Thyroid gland (tissue), 4 donors: ENCODE measurements around the gene RNF213. TPM values are rescaled to one million over a fixed set of nuclear protein-coding genes. Genes with fewer than 3 reads are reported as not detected.
A peak's percentile ranks its signal among the peaks of the same experiment; 100 is the strongest.

Experiments
- DNase-seq, 2 donors: peaks; one replicate each; pipeline ENCODE4 v3.0.0-alpha.2; 2019
- H3K27ac ChIP-seq, 3 donors: fragments of 200-600 bp; sonication (generic); 1 replicate in 2 of 3; 2 replicates in 1 of 3; pipeline ENCODE4 v1.5.1; 2016 to 2019; ENCODE audit warnings: mild to moderate bottlenecking in 1 of 3, moderate library complexity in 1 of 3
- H3K27me3 ChIP-seq: fragments of 200-600 bp; sonication (generic); one replicate; pipeline ENCODE4 v1.5.1; 2019
- H3K36me3 ChIP-seq, 2 donors: fragments of 200-600 bp; sonication (generic); one replicate each; pipeline ENCODE4 v1.5.1; 2016 to 2019
- H3K4me1 ChIP-seq, 2 donors: fragments of 200-600 bp; sonication (generic); one replicate each; pipeline ENCODE4 v1.5.1; 2017 to 2019
- H3K4me3 ChIP-seq, 3 donors: fragments of 200-600 bp; sonication (generic); replicated peaks in 1 of 3; 1 replicate in 2 of 3; 2 replicates in 1 of 3; pipeline ENCODE4 v1.5.1; 2016; ENCODE audit warnings: mild to moderate bottlenecking in 1 of 3
- H3K9me3 ChIP-seq: fragments of 200-600 bp; sonication (generic); one replicate; pipeline ENCODE4 v1.5.1; 2017
- CTCF ChIP-seq, 6 experiments: fragments of 200-600 bp in 3 of 6; fragments of 450-650 bp in 3 of 6; sonication (generic) in 3 of 6; IDR thresholded peaks; one replicate each; pipeline ENCODE4 v1.5.1; 2016 to 2019; ENCODE audit warnings: antibody characterized with exemption in 6 of 6, mild to moderate bottlenecking in 2 of 6, inconsistent platforms in 1 of 6, moderate library complexity in 1 of 6
- POLR2A ChIP-seq, 2 donors: fragments of 450-650 bp; IDR thresholded peaks; one replicate each; pipeline ENCODE4 v1.6.1; 2017; ENCODE audit warnings: antibody characterized with exemption in 2 of 2, mild to moderate bottlenecking in 2 of 2, moderate library complexity in 1 of 2
- WGBS, 2 donors: methylation state at CpG; one replicate each; pipeline ENCODE4 v1.1.5; 2017; 5-methylcytosine and 5-hydroxymethylcytosine counted together
- intact Hi-C: fragments of 100-400 bp; cut with DNase I; formaldehyde crosslinking; loops from one replicate; pipeline ENCODE4 v1.15.1; 2023
- total RNA-seq, 4 donors: library from RNA; depleted of rRNA; stranded (reverse); fragments of >200 nt; gene quantifications; one replicate each; pipeline ENCODE4 v1.2.3, GENCODE V29; 2016

Gene RNF213
- total RNA-seq, 4 donors from 2014 or later = 107 to 245 (median 187) TPM

GRCh38 chr17:80441133-80441578, 180.5 kb downstream of the RNF213 start:
- WGBS, 2 donors = 30 to 31% methylated on average over 12 to 14 of the region's 14 CpGs
- peak in 1 of 2 donors; percentile 26 for DNase-seq

GRCh38 chr17:80441598-80442322, 181.1 kb downstream of the RNF213 start:
- H3K9me3 ChIP-seq = no peaks in the 10 kb centered on the region
- no peak for DNase-seq
- H3K27me3 ChIP-seq = no peaks in the 10 kb centered on the region
- TF ChIP-seq CTCF (IDR thresholded peaks at IDR 0.05) = no peak
- TF ChIP-seq POLR2A (IDR thresholded peaks at IDR 0.05) = no peak
- 85 to 94% methylated on average over 13 of the region's 14 CpGs for WGBS, 2 donors
- H3K27ac ChIP-seq = no peak overlapping the region
- H3K36me3 ChIP-seq = no peaks in the 10 kb centered on the region
- intact Hi-C loops = no loop called here
- H3K4me1 ChIP-seq = no peaks in the 10 kb centered on the region
- H3K4me3 ChIP-seq = no peak overlapping the region

More at GRCh38 chr17:80441133-80441578, 180.5 kb downstream of the RNF213 start:
- Histone ChIP-seq H3K4me3 (no peak overlapping the region), H3K36me3 (no peaks in the 10 kb centered on the region), H3K4me1 (no peaks in the 10 kb centered on the region), H3K9me3 (no peaks in the 10 kb centered on the region), H3K27me3 (no peaks in the 10 kb centered on the region), H3K27ac (no peak overlapping the region)
- no peak for TF ChIP-seq CTCF (IDR thresholded peaks at IDR 0.05)
- TF ChIP-seq POLR2A (IDR thresholded peaks at IDR 0.05) = no peak
- intact Hi-C loops = no loop called here

- Histone ChIP-seq H3K4me3 (no peak overlapping the region), H3K9me3 (no peaks in the 10 kb centered on the region), H3K36me3 (no peaks in the 10 kb centered on the region), H3K27ac (no peak overlapping the region), H3K4me1 (no peaks in the 10 kb centered on the region), H3K27me3 (no peaks in the 10 kb centered on the region)
- DNase-seq = no peak
- TF ChIP-seq POLR2A (IDR thresholded peaks at IDR 0.05) (no peak), CTCF (IDR thresholded peaks at IDR 0.05) (no peak)
- intact Hi-C loops = no loop called here
- WGBS, 2 donors = 83 to 85% methylated on average over 12 of the region's 12 CpGs
These were observed 181.6 kb downstream of the RNF213 start for GRCh38 chr17:80442323-80442659.

- intact Hi-C loops = no loop called here
- H3K4me3 ChIP-seq = no peak overlapping the region
- H3K27me3 ChIP-seq = no peaks in the 10 kb centered on the region
- H3K27ac ChIP-seq = no peak overlapping the region
- no peaks in the 10 kb centered on the region for H3K4me1 ChIP-seq
- TF ChIP-seq CTCF (IDR thresholded peaks at IDR 0.05) (no peak), POLR2A (IDR thresholded peaks at IDR 0.05) (no peak)
- no peaks in the 10 kb centered on the region for H3K36me3 ChIP-seq
- 92 to 96% methylated on average over 4 of the region's 4 CpGs for WGBS, 2 donors
- no peaks in the 10 kb centered on the region for H3K9me3 ChIP-seq
- DNase-seq = no peak
These were observed 182.1 kb downstream of the RNF213 start for GRCh38 chr17:80442764-80443163.

GRCh38 chr17:80443498-80443897, 182.8 kb downstream of the RNF213 start:
- Histone ChIP-seq H3K36me3 (no peaks in the 10 kb centered on the region), H3K9me3 (no peaks in the 10 kb centered on the region), H3K27ac (no peak overlapping the region), H3K4me1 (no peaks in the 10 kb centered on the region), H3K27me3 (no peaks in the 10 kb centered on the region), H3K4me3 (no peak overlapping the region)
- WGBS, 2 donors = 44 to 51% methylated on average over 11 of the region's 12 CpGs
- DNase-seq = no peak
- intact Hi-C loops = no loop called here
- TF ChIP-seq POLR2A (IDR thresholded peaks at IDR 0.05) = no peak
- TF ChIP-seq CTCF (IDR thresholded peaks at IDR 0.05) = no peak
